Hepatocyte (in vitro differentiated cells): ENCODE results near the gene EDDM13. TPM values are rescaled to one million over a fixed set of nuclear protein-coding genes. Genes with fewer than 3 reads are reported as not detected.

Source experiments
- DNase-seq: peaks from one replicate; pipeline ENCODE4 v3.0.0-alpha.2; 2016; ENCODE audit warnings: low spot score
- H2AFZ ChIP-seq: fragments of 200-600 bp; sonication (generic); 2 replicates; pipeline ENCODE4 v1.6.0; 2016; ENCODE audit warnings: antibody characterized with exemption, mild to moderate bottlenecking
- H3K27ac ChIP-seq: fragments of 200-600 bp; sonication (generic); 2 replicates; pipeline ENCODE4 v1.5.1; 2016; ENCODE audit warnings: mild to moderate bottlenecking
- H3K27me3 ChIP-seq: fragments of 200-600 bp; sonication (generic); 2 replicates; pipeline ENCODE4 v1.6.1; 2016
- H3K36me3 ChIP-seq: fragments of 200-600 bp; sonication (generic); replicated peaks from 2 replicates; pipeline ENCODE4 v1.5.1; 2016; ENCODE audit warnings: low read depth; ENCODE audit not compliant: insufficient read depth
- H3K4me1 ChIP-seq: fragments of 200-600 bp; sonication (generic); 2 replicates; pipeline ENCODE4 v1.5.1; 2016; ENCODE audit warnings: mild to moderate bottlenecking, moderate library complexity; ENCODE audit not compliant: insufficient read depth
- H3K4me2 ChIP-seq: fragments of 200-600 bp; sonication (generic); 2 replicates; pipeline ENCODE4 v1.6.0; 2016
- H3K4me3 ChIP-seq: fragments of 200-600 bp; sonication (generic); 2 replicates; pipeline ENCODE4 v1.5.1; 2016; ENCODE audit warnings: mild to moderate bottlenecking
- H3K79me2 ChIP-seq: fragments of 200-600 bp; sonication (generic); 2 replicates; pipeline ENCODE4 v1.6.0; 2017; ENCODE audit warnings: mild to moderate bottlenecking
- H3K9me2 ChIP-seq: fragments of 200-600 bp; sonication (generic); replicated peaks from 2 replicates; pipeline ENCODE4 v1.6.0; 2017; ENCODE audit warnings: mild to moderate bottlenecking; ENCODE audit not compliant: insufficient read depth
- H3K9me3 ChIP-seq: fragments of 200-600 bp; sonication (generic); 2 replicates; pipeline ENCODE4 v1.5.1; 2016; ENCODE audit warnings: low read depth, mild to moderate bottlenecking
- H4K20me1 ChIP-seq: fragments of 200-600 bp; sonication (generic); 2 replicates; pipeline ENCODE4 v1.6.0; 2016; ENCODE audit warnings: mild to moderate bottlenecking; ENCODE audit not compliant: insufficient read depth, poor library complexity, severe bottlenecking
- EZH2 ChIP-seq: fragments of 200-600 bp; sonication (generic); IDR thresholded peaks from 2 replicates; pipeline ENCODE4 v1.6.1; 2016; ENCODE audit warnings: antibody characterized with exemption, mild to moderate bottlenecking, borderline replicate concordance
- EZH2phosphoT487 ChIP-seq: fragments of 200-600 bp; sonication (generic); IDR thresholded peaks from one replicate; pipeline ENCODE4 v1.6.1; 2018; ENCODE audit warnings: antibody characterized with exemption, mild to moderate bottlenecking, low read depth, moderate library complexity; ENCODE audit not compliant: unreplicated experiment, severe bottlenecking
- WGBS: methylation state at CpG from one replicate; pipeline ENCODE4 v1.1.6; 2016; ENCODE audit warnings: low lambda C conversion rate; ENCODE audit errors: missing lambda C conversion rate; 5-methylcytosine and 5-hydroxymethylcytosine counted together
- polyA plus RNA-seq: library from polyadenylated mRNA; unstranded; fragments of >200 nt; fragmentation: Nextera tagmentation; extraction: Ambion mirVana; gene quantifications from 2 replicates; pipeline ENCODE4 v1.2.1, GENCODE V29; 2016
- total RNA-seq: library from RNA; depleted of rRNA; stranded (reverse); fragments of >200 nt; gene quantifications from 2 replicates; pipeline ENCODE4 v1.2.3, GENCODE V29; 2014
- TF ChIP-seq, protein P1 (sequence below): fragments of 200-600 bp; sonication (generic); IDR thresholded peaks from 2 replicates; pipeline ENCODE4 v1.5.1; 2016; ENCODE audit warnings: antibody characterized with exemption, mild to moderate bottlenecking; ENCODE audit not compliant: poor library complexity

Gene EDDM13
- total and polyA plus RNA-seq, 2 experiments from 2014 or later = not detected

DNA sequence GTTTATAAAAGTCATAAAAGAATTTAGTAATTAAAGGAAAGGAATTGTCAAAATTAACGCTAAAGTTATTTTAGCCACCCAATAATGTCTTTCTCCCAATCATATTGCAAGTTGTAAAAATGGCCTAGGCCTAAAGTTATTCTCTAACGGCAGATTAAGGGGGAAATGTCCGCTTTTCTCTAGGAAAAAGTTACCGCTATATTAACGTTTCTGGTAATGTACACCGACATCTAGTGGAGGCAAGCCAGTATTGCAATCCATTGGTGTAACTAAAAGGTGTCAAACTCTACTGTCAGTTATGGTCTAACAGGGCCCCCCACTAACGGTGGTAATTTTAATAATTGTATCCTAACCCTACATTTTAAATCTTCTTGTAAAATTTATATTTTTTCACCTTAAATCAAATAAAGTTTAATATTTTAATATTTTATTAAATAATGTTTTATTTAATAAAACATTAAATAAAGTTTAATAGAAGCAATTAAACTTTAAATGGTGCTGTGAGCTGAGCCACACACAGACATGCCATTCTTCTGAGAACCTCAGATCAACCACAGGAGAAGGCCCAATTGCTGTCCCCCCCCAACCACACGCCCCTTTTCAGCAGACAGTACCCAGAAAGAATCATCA lies 78.0 kb downstream of the EDDM13 start:
- H3K79me2 ChIP-seq = no peaks in the 10 kb centered on the region

DNA sequence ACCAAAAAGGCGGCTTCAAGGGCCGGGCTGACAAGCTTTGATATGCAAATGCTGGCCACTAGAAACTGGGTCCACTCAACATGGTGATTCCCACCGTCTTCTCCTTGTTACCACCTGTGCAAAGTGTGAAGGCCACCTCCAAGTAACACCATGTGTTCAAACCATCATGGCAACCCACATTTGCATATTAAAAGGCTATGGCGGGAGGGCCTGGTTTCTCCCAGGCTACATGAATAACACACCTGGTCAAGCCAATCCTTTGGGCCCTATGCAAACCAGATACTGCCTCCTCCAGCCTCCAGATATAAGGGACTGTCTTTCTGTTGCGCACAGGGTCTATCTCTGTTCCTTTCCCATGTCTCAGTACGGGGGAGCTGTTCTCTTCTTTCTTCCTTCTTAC lies 78.7 kb downstream of the EDDM13 start:
- Histone ChIP-seq H3K4me2 (no peak overlapping the region), H3K27me3 (no peaks in the 10 kb centered on the region), H3K79me2 (no peaks in the 10 kb centered on the region), H3K36me3 (no peaks in the 10 kb centered on the region), H3K4me3 (no peak overlapping the region), H3K9me3 (no peaks in the 10 kb centered on the region), H2AFZ (no peak overlapping the region), H3K27ac (no peak overlapping the region), H3K9me2 (no peaks in the 10 kb centered on the region), H3K4me1 (no peaks in the 10 kb centered on the region), H4K20me1 (no peaks in the 10 kb centered on the region)
- whole genome bisulfite sequencing = 67% methylated on average over 6 of the region's 6 CpGs
- DNase-seq = no peak
- TF ChIP-seq EZH2phosphoT487 = no peak
- no peak for TF ChIP-seq EZH2
- TF ChIP-seq, protein P1, sequence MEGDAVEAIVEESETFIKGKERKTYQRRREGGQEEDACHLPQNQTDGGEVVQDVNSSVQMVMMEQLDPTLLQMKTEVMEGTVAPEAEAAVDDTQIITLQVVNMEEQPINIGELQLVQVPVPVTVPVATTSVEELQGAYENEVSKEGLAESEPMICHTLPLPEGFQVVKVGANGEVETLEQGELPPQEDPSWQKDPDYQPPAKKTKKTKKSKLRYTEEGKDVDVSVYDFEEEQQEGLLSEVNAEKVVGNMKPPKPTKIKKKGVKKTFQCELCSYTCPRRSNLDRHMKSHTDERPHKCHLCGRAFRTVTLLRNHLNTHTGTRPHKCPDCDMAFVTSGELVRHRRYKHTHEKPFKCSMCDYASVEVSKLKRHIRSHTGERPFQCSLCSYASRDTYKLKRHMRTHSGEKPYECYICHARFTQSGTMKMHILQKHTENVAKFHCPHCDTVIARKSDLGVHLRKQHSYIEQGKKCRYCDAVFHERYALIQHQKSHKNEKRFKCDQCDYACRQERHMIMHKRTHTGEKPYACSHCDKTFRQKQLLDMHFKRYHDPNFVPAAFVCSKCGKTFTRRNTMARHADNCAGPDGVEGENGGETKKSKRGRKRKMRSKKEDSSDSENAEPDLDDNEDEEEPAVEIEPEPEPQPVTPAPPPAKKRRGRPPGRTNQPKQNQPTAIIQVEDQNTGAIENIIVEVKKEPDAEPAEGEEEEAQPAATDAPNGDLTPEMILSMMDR = no peak

More for the DNA sequence above, 78.0 kb downstream of the EDDM13 start:
- Histone ChIP-seq H3K9me3 (no peaks in the 10 kb centered on the region), H3K36me3 (no peaks in the 10 kb centered on the region), H3K27me3 (no peaks in the 10 kb centered on the region), H3K27ac (no peak overlapping the region), H3K4me2 (no peak overlapping the region), H3K9me2 (no peaks in the 10 kb centered on the region), H3K4me3 (no peak overlapping the region), H4K20me1 (no peaks in the 10 kb centered on the region), H3K4me1 (no peaks in the 10 kb centered on the region), H2AFZ (no peak overlapping the region)
- 28% methylated on average over 8 of the region's 8 CpGs for WGBS
- DNase-seq = peak; percentile 57
- TF ChIP-seq, protein P1 = peak; percentile 70
- no peak for TF ChIP-seq EZH2phosphoT487

DNA sequence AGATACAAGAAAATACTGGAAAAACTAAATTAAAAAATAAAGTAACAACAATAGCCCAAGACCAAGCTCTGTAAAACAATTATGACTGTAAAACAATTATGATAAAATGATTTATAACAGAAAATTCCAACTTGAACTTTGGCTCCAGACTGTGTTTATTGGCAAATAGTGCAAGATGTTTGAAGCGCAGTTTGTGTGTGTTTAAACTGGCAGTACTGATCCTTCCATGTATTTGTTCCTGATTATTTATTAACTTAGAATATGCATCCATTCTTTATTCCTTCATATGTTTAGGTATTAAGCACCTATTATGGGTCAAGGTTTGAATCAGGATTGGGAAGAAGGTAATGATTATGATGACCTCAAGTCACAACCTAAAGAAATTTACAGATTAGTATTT lies 83.0 kb downstream of the EDDM13 start:
- whole genome bisulfite sequencing = 80% methylated on average over 1 of the region's 1 CpG
- Histone ChIP-seq H3K4me2 (no peak overlapping the region), H3K4me1 (no peaks in the 10 kb centered on the region), H3K4me3 (no peak overlapping the region), H3K27ac (no peak overlapping the region), H3K79me2 (no peaks in the 10 kb centered on the region), H3K36me3 (no peaks in the 10 kb centered on the region), H3K27me3 (no peaks in the 10 kb centered on the region), H4K20me1 (no peaks in the 10 kb centered on the region), H3K9me2 (no peaks in the 10 kb centered on the region), H2AFZ (no peak overlapping the region), H3K9me3 (no peaks in the 10 kb centered on the region)
- no peak for DNase-seq
- TF ChIP-seq EZH2phosphoT487 = no peak
- no peak for TF ChIP-seq EZH2
- TF ChIP-seq, protein P1 = no peak

DNA sequence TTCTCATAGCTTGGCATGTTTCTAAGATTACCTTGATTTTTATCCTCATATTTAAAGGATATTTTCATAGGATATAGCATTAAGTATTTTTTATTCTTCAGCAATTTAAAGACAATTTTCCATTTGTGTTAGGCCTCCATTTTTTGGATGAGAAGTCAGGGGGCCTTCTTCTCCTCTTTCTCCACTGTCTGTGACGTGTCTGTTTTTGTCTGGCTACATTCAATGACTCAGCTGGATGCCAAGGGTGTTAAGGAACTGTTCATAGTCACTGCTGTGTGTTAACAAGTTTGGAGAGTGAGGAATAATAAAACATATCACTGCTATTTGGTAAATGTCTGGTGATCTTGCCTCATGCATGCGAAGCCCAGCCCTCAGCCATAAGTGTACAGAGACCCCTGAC lies 84.4 kb downstream of the EDDM13 start:
- no peak overlapping the region for H3K4me2 ChIP-seq
- H3K9me3 ChIP-seq = no peaks in the 10 kb centered on the region
- H3K36me3 ChIP-seq = no peaks in the 10 kb centered on the region
- DNase-seq = no peak
- TF ChIP-seq EZH2 (no peak), EZH2phosphoT487 (no peak)
- TF ChIP-seq, protein P1 = no peak
- no peaks in the 10 kb centered on the region for H3K4me1 ChIP-seq
- H3K27me3 ChIP-seq = no peaks in the 10 kb centered on the region
- no peaks in the 10 kb centered on the region for H4K20me1 ChIP-seq
- WGBS = 72% methylated on average over 2 of the region's 2 CpGs
- H3K27ac ChIP-seq = no peak overlapping the region
- no peak overlapping the region for H2AFZ ChIP-seq
- no peak overlapping the region for H3K4me3 ChIP-seq
- H3K79me2 ChIP-seq = no peaks in the 10 kb centered on the region
- H3K9me2 ChIP-seq = no peaks in the 10 kb centered on the region
